Measurements from ENCODE around the gene ZBTB7A.

DNA sequence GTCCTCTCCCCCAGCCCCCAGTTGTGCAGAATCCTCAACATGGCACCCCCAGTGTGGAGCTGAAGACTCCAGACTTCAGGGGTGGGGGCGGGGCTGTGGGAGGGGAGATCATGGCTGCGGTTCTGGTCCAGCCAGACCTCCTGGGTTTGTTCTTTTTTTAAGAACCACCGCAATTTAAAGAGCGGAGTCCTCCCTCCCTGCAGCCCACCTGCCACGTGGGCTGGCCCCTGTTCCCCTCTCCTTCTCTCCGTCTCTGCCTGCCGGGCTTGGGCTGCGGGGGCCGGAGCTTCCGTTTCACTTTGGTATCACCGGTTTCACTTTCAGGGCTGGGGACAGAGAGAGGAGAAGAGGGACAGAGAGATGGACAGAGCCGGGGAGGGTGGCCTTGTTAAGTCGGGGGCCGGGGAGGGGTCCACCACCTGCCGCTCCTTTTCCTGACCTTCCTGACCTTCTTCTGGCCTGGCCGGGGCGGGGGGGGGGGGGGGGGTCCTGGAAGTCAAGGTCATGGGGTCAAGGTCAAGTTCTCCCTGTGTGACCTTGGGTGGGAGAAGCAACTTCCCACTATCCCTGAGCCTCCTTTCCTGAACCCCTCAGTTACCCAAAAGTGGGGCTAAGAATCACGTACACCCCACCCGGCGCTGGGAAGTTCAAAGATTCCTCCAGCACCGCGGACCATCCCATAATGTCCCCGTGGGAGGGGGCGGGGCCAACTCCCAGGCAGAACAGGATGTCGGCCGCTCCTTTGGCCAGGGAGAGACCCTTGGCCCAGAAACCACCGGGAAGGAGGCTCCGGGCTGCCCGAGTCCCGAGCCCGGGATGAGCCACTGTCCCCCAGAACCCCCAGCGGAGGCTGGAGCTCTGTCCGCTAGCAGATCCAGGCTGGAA, 11.3 kb upstream of the ZBTB7A start:
- TF ChIP-seq POLR2A (IDR thresholded peaks at IDR 0.05; ENCODE audit: borderline replicate concordance, extremely low read depth, insufficient read depth, insufficient read length): no peak
- TF ChIP-seq, protein P1, sequence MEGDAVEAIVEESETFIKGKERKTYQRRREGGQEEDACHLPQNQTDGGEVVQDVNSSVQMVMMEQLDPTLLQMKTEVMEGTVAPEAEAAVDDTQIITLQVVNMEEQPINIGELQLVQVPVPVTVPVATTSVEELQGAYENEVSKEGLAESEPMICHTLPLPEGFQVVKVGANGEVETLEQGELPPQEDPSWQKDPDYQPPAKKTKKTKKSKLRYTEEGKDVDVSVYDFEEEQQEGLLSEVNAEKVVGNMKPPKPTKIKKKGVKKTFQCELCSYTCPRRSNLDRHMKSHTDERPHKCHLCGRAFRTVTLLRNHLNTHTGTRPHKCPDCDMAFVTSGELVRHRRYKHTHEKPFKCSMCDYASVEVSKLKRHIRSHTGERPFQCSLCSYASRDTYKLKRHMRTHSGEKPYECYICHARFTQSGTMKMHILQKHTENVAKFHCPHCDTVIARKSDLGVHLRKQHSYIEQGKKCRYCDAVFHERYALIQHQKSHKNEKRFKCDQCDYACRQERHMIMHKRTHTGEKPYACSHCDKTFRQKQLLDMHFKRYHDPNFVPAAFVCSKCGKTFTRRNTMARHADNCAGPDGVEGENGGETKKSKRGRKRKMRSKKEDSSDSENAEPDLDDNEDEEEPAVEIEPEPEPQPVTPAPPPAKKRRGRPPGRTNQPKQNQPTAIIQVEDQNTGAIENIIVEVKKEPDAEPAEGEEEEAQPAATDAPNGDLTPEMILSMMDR (IDR thresholded peaks at IDR 0.05 in 2 of 3, conservative IDR thresholded peaks at IDR 0.05 in 1 of 3; ENCODE audit: borderline replicate concordance in 1 of 3, insufficient read depth in 1 of 3, low read depth in 2 of 3, low read length in 2 of 3): no peak
- TF ChIP-seq ZNF274 (IDR thresholded peaks at IDR 0.05; ENCODE audit: low read depth, low read length): no peak
- TF ChIP-seq, protein P2, sequence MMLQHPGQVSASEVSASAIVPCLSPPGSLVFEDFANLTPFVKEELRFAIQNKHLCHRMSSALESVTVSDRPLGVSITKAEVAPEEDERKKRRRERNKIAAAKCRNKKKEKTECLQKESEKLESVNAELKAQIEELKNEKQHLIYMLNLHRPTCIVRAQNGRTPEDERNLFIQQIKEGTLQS (IDR thresholded peaks at IDR 0.05): no peak
- TF ChIP-seq YY1 (IDR thresholded peaks at IDR 0.05; ENCODE audit: extremely low read depth, insufficient replicate concordance, low read depth, low read length): no peak
- no peak for TF ChIP-seq RAD21 (IDR thresholded peaks at IDR 0.05; ENCODE audit: low read depth)
